Measurements from ENCODE around the gene PTRHD1.

DNA sequence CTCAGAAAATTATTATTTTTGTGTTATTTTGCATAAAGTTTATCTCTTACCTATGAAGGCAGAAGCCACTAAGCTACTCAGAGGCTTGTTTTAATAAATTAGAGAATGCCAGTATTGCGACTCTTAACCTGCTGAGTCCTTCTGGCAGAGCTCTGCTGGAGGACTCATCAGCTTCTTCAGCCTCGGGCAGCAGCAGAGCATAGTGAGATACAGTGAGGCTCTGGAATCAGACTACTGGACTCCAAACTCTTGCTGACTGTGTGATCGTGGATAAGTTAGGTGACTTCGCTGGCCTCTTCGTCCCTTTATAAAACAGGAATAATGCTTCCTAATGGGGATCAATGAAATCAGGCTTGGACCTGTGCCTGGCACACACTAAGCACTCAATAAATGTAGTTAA, 1.7 kb downstream of the PTRHD1 start:
- TF ChIP-seq, protein P1, sequence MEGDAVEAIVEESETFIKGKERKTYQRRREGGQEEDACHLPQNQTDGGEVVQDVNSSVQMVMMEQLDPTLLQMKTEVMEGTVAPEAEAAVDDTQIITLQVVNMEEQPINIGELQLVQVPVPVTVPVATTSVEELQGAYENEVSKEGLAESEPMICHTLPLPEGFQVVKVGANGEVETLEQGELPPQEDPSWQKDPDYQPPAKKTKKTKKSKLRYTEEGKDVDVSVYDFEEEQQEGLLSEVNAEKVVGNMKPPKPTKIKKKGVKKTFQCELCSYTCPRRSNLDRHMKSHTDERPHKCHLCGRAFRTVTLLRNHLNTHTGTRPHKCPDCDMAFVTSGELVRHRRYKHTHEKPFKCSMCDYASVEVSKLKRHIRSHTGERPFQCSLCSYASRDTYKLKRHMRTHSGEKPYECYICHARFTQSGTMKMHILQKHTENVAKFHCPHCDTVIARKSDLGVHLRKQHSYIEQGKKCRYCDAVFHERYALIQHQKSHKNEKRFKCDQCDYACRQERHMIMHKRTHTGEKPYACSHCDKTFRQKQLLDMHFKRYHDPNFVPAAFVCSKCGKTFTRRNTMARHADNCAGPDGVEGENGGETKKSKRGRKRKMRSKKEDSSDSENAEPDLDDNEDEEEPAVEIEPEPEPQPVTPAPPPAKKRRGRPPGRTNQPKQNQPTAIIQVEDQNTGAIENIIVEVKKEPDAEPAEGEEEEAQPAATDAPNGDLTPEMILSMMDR (IDR thresholded peaks at IDR 0.05), result no peak
- no peak for TF ChIP-seq POLR2AphosphoS5 (IDR thresholded peaks at IDR 0.05)
- TF ChIP-seq POLR2A (IDR thresholded peaks at IDR 0.05), result no peak
